Right lobe of liver (tissue), 4 donors: ENCODE measurements around the gene PPP1CA.

Experiments used
- CTCF ChIP-seq, 4 donors: fragments of 200-600 bp in 3 of 4; fragments of 450-650 bp in 1 of 4; IDR thresholded peaks; one replicate each; pipeline versions ENCODE4 v1.5.1 to v1.8.0; 2016 to 2022; ENCODE audit warnings: antibody characterized with exemption in 4 of 4, mild to moderate bottlenecking in 2 of 4
- POLR2A ChIP-seq: fragments of 450-650 bp; IDR thresholded peaks from one replicate; pipeline ENCODE4 v1.6.1; 2017; ENCODE audit warnings: antibody characterized with exemption, mild to moderate bottlenecking
- donor health status: DM: no; HTN: no; CAD: no.
- donor health status: DM: no; HTN: no; CAD: no.
- donor health status: DM: no; HTN: yes; CAD: no.

DNA sequence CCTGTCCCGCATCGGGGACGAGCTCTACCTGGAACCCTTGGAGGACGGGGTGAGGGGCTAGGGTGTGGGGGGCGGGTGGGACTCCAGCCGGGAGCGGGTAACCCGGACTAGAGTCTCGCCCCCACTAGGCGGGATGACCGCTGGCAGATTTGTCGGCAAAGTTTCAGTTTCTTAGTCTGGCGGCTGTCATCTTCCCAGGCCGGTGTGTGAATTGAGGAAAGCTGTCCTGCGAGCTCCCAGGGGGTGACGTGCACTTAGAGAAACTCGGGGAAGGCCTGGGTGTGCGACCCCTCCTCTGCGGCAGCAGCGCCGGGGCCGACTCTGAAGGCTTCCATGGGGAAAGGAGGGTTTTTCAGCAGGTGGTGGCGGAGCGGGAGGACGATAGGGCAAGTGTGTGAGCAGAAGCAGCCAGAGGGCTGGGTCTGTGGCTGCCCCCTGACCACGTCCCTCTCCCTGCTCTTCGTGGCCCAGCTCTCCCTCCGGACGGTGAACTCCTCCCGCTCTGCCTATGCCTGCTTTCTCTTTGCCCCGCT is 9.4 kb downstream of the PPP1CA start:
- TF ChIP-seq CTCF (IDR thresholded peaks at IDR 0.05) (no peak), POLR2A (no peak)
